EH (cell line): Measurements from ENCODE around the gene IRF1.
"Not testable (repeated sequence)": the region's sequence is repeated elsewhere in the genome, so short reads cannot be mapped to it uniquely, and the experiment has no call there.

Source experiments
- DNase-seq: peaks from one replicate; pipeline ENCODE4 v3.0.0-alpha.2; 2015; ENCODE audit warnings: low read depth

Gene IRF1, protein sequence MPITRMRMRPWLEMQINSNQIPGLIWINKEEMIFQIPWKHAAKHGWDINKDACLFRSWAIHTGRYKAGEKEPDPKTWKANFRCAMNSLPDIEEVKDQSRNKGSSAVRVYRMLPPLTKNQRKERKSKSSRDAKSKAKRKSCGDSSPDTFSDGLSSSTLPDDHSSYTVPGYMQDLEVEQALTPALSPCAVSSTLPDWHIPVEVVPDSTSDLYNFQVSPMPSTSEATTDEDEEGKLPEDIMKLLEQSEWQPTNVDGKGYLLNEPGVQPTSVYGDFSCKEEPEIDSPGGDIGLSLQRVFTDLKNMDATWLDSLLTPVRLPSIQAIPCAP

DNA sequence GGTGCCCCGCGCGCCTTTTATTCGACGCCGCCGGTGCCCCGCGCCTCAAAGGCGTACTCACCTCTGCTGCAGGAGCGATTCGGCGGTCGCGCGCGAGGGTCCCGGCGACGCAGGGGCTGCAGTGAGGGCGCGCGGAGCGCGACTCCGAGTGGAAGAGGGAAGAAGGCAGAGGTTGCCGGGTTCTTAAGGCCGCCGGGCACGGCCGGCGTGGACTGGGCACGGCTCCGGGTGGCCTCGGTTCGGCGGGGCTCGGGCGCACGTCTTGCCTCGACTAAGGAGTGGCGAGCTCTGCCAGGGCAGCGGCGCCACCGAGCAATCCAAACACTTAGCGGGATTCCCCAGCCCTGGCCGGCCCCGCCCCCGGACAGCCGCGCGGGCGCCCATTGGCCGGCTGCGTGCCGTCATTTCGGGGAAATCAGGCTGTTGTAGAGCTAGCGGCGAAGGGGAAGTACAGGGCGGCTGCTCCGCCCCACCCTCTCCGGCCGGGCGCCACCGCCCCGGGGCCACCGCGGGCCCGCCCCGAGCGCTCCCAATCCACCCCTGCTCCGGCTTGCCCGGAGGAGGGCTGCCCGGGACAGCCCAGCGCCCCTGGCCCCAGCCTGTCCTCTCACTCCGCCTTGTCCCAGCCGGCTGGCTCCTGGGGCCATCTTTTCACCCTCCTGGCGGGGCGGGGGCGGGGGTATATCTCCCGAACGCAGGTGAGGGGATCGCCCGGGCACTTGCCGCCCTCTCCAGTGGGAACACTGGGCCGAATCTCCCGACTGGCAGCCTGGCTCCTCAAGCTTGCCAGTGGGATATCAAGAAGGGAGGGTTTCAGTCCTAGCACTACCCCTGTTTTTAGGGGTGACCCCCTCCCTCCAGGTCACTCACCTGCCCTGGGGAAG, at the start of gene IRF1:
Gene IRF1 (minus strand): TSS at position 290 of the 884 bp plus-strand sequence. CDS start 1,295 bp downstream, outside the sequence.
- DNase-seq: peak; percentile 97

DNA sequence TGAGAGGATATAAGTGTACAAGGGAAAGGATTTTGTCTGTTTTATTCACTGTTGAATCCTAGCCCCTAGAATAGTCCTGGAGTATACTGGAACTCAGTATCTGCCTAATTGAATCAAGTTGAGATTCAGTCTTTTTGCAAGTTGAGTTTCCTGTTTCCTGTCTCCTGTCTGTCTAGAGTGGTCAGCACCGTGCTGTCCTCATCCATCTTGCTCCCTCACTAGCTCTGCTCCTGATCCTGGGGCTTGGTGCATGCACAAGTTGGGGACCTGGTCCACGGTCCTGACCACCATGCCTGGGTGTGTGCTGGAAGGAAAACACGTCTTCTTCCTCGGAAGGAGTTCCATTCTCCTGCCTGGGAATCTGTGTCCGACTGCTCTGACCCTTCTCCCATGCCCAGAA, 49.6 kb upstream of the IRF1 start:
- DNase-seq: peak; percentile 7

GRCh38 chr5:132539716-132540115, 49.1 kb upstream of the IRF1 start:
- no peak for DNase-seq

- DNase-seq: no peak
Observed at GRCh38 chr5:132530946-132531345, 40.4 kb upstream of the IRF1 start.

GRCh38 chr5:132528866-132529634, 38.5 kb upstream of the IRF1 start:
- DNase-seq: no peak

DNA sequence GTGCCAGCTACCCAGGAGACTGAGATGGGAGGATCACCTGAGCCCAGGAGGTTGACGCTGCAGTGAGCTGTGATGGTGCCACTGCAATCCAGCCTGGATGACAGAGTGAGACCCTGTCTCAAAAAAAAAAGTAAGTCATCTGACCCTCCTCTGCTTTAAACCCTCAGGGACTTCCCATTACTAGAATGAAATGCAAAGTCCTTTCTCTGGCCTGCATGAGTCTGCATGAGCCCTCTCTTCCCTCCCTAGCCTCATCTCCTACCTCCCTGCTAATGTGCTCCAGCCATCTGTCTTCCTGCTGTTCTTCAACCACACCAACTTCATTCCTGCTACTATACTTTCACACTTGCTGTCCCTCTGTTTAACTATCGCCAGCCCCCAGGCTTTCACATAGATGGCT, 37.4 kb upstream of the IRF1 start:
- no peak for DNase-seq

- DNase-seq: no peak
Observed at GRCh38 chr5:132526974-132527564, 36.5 kb upstream of the IRF1 start.

GRCh38 chr5:132526290-132526973, 35.9 kb upstream of the IRF1 start:
- DNase-seq: peak; percentile 67

DNA sequence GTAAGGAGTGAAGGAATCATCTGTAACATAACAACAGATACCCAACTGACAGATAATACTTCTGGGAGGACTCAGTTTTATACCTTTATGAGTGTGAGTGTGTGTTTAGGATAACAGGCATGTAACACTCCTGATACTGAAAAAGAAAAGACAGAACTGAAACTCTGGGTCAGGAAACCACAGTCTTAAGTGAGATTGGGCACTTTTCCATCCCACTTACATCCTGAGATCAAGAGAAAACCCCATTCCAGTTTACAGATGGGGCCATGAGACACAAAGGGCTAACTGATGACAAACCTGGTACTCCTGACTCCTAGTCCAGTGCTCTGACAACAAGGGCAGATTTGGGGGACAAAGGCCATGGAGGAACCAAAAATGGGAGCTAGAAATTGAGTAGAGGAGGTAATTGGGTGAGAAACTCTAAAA, 34.7 kb upstream of the IRF1 start:
- DNase-seq: no peak

DNA sequence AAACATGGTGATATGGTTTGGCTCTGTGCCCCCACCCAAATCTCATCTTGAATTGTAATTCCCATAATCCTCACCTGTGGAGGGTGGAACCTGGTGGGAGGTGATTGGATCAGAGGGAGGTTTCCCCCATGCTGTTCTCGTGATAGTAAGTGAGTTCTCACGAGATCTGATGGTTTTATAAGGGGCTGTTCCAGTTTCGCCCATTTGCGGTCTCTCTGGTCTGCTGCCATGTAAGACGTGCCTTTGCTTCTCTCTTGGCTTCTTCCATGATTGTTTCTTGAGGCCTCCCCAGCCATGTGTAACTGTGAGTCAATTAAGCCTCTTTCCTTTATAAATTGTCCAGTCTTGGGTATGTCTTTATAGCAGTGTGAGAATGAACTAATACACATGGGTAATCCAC, 34.3 kb upstream of the IRF1 start:
- DNase-seq: not testable (repeated sequence)

GRCh38 chr5:132522067-132522466, 31.5 kb upstream of the IRF1 start:
- not testable (repeated sequence) for DNase-seq

DNA sequence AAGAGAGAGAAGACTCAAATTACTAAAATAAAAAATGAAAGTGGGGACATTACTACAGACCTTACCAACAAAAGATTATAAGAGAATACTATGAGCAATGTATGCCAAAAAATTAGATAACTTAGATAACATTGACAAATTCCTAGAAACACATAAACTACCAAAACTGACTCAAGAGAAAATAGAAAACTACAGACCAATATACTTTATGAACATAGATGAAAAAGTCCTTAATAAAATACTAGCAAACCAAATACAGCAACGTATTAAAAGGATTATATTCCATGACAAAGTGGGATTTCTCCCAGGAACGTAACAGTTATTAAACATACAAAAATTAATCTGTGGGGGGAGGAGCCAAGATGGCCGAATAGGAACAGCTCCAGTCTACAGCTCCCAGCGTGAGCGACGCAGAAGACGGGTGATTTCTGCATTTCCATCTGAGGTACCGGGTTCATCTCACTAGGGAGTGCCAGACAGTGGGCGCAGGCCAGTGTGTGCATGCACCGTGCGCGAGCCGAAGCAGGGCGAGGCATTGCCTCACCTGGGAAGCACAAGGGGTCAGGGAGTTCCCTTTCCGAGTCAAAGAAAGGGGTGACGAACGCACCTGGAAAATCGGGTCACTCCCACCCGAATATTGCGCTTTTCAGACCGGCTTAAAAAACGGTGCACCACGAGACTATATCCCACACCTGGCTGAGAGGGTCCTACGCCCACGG, 23.2 kb upstream of the IRF1 start:
- DNase-seq: not testable (repeated sequence)

- peak; percentile 93 for DNase-seq
Observed at GRCh38 chr5:132510076-132510475, 19.5 kb upstream of the IRF1 start.

GRCh38 chr5:132506094-132506692, 15.6 kb upstream of the IRF1 start:
- peak; percentile 97 for DNase-seq

- peak; percentile 65 for DNase-seq
Observed at GRCh38 chr5:132505641-132506040, 15.1 kb upstream of the IRF1 start.

- DNase-seq: no peak
Observed at GRCh38 chr5:132504746-132505145, 14.2 kb upstream of the IRF1 start.

DNA sequence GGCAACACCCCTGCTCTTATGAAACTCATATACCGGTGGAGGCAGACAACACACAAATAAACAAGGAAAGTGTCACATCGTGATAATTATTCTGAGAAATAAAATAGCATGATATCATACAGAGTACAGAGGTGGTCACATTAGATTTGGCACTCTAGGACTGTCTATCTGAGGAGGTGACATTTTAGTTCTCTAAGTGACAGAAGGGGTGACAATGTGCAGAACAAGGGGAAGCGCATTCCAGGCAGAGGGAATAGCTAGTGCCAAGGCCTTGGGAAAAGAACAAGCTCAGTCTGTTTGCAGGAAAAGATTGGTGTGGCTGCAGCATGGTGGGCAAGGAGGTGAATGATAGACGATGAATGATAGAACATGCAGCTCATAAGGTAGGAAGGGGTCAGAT, 12.7 kb upstream of the IRF1 start:
- DNase-seq: no peak

- peak; percentile 52 for DNase-seq
Observed at GRCh38 chr5:132501961-132502931, 11.7 kb upstream of the IRF1 start.

DNA sequence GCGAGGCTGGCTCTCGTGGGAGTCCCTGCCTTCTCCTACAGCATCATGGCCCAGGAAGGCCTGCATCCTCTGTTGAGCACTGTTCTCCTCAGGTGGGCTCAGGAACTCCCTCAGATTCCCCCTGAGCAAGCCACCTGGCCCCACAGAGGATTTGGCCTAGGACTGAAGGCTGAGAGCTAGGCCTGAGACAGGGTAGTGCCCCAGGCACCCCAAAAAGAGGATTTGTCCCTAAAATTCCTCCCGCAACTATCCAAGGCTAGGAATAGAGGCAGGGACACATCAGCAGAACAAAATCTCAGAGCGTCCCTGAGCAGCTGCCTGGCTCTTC, 11.0 kb upstream of the IRF1 start:
- DNase-seq: no peak
